Heart right ventricle (tissue), 16 donors: Measurements from ENCODE around the gene NIPBL. TPM values are rescaled to one million over a fixed set of nuclear protein-coding genes. Genes with fewer than 3 reads are reported as not detected.

Experiments used
- ATAC-seq, 8 donors: fragments of 200-7000 bp; cut with Tn5 transposase; one replicate each; pipeline ENCODE4 v1.9.1; 2020; ENCODE audit warnings: mild to moderate bottlenecking in 8 of 8, moderate library complexity in 8 of 8, moderate number of reproducible peaks in 1 of 8
- DNase-seq, 2 donors: peaks; one replicate each; pipeline ENCODE4 v3.0.0-alpha.2; 2020
- H3K27ac ChIP-seq, 10 donors: fragments of 200-600 bp; sonication (generic) in 2 of 10; one replicate each; pipeline versions ENCODE4 v1.5.0 to v1.8.0; 2020 to 2022; ENCODE audit warnings: mild to moderate bottlenecking in 3 of 10
- H3K27me3 ChIP-seq, 7 donors: fragments of 200-600 bp; one replicate each; pipeline ENCODE4 v1.8.0; 2021 to 2022; ENCODE audit warnings: mild to moderate bottlenecking in 2 of 7
- H3K36me3 ChIP-seq, 9 donors: fragments of 200-600 bp; sonication (generic) in 1 of 9; one replicate each; pipeline versions ENCODE4 v1.5.0 to v1.8.0; 2020 to 2022; ENCODE audit warnings: mild to moderate bottlenecking in 2 of 9
- H3K4me1 ChIP-seq, 9 donors: fragments of 200-600 bp; sonication (generic) in 1 of 9; one replicate each; pipeline versions ENCODE4 v1.5.0 to v1.8.0; 2020 to 2022; ENCODE audit warnings: mild to moderate bottlenecking in 4 of 9
- H3K4me3 ChIP-seq, 10 donors: fragments of 200-600 bp; sonication (generic) in 2 of 10; one replicate each; pipeline versions ENCODE4 v1.5.0 to v1.8.0; 2020 to 2022; ENCODE audit warnings: mild to moderate bottlenecking in 7 of 10, moderate library complexity in 2 of 10
- H3K9me3 ChIP-seq, 11 donors: fragments of 200-600 bp in 10 of 11; sonication (generic) in 2 of 11; one replicate each; pipeline versions ENCODE4 v1.5.0 to v1.8.0; 2013 to 2022; ENCODE audit warnings: mild to moderate bottlenecking in 2 of 11, control low read depth in 1 of 11, moderate library complexity in 1 of 11
- WGBS, 2 donors: extraction: QIAGEN DNeasy Blood & Tissue Kit; methylation state at CpG; one replicate each; pipeline ENCODE4 v1.1.7; 2013; ENCODE audit warnings: inconsistent platforms in 1 of 2; 5-methylcytosine and 5-hydroxymethylcytosine counted together
- intact Hi-C, 10 donors: fragments of 100-400 bp; cut with DNase I; formaldehyde crosslinking; loops; one replicate each; pipeline versions ENCODE4 v1.11.1 to v1.14.2; 2022
- polyA plus RNA-seq, 2 donors: library from polyadenylated mRNA; stranded (reverse); fragments of 200-250 nt; gene quantifications; one replicate each; pipeline ENCODE4 v1.2.3, GENCODE V29; 2013
- total RNA-seq, 10 donors: library from RNA; stranded (reverse); fragmentation: NEBNext Ultra II Directional in 3 of 10; extraction: Animal tissue kit (Norgen Biotek cat#: 25700) in 3 of 10; gene quantifications; one replicate each; pipeline versions ENCODE4 v1.2.1 to v1.2.4, GENCODE V29; 2021 to 2023
- TF ChIP-seq, protein P1 (sequence below), 9 donors: fragments of 200-600 bp; sonication (generic) in 2 of 9; IDR thresholded peaks; one replicate each; pipeline versions ENCODE4 v1.5.0 to v1.8.0; 2021 to 2022; ENCODE audit warnings: antibody characterized with exemption in 9 of 9, mild to moderate bottlenecking in 5 of 9, moderate library complexity in 1 of 9
- donor health status: Arrhythmogenic right ventricular cardiomyopathy.
- donor health status: ischemic (EF 13 %, LVEDD 7.1; RV severe dilation, severe dysfunction).
- donor health status: healthy with polysubstance abuse.
- donor health status: DM: no; HTN: yes; CAD: no.
- donor health status: DM: no; HTN: no; CAD: no.
- donor health status: ischemic (EF 25% LVEDD 6.9; RV normal size, moderate dysfunction).
- donor health status: ischemic (EF 25% LVEDD 5.7; RV mildly dilated, moderate dysfunction).
- donor health status: healthy.
- donor health status: DM: yes; HTN: yes; CAD: no.
- donor health status: Ischemic cardiomyopathy.
- donor health status: ischemic (EF 35%, LVEDD 5.7; RV mildly dilated, moderate dysfunction).
- donor health status: nonischemic (EF 11% LVEDD 7.7; RV severe dilation, severe dysfunction).
- donor health status: DM: yes; HTN: yes; CAD: no.
- donor health status: PGD.
- donor health status: ischemic (EF 29% LVEDD 5.4; RV normal size, mild dysfunction).
- donor health status: nonischemic (EF 23%, LVEDD 6.1; RV moderate dilation, normal function).

The NIPBL gene
- total and polyA plus RNA-seq, 12 donors = 9.9 to 52.3 (median 43.3) TPM

DNA sequence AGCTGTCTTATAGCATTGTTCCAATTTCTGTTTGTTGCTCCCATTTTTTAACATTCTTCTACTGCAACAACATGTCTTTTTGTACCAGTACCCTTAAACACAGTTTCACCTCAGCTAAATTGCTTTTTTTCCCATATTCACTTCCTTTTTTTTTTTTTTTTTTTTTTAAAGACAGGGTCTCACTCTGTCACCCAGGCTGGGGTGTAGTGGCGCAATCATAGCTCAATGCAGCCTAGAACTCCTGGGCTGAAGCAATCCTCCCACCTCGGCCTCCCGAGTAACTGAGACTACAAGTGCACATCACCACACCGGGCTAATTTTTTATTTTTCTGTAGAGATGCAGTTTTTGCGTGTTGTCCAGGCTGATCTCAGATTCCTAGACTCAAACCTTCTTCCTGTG is 161.3 kb downstream of the NIPBL start:
- 97 to 100% methylated on average over 5 of the region's 5 CpGs for WGBS, 2 donors
- DNase-seq = no peak
- no peaks in the 10 kb centered on the region for H3K4me1 ChIP-seq
- no peak for ATAC-seq
- no peaks in the 10 kb centered on the region for H3K9me3 ChIP-seq
- no peaks in the 10 kb centered on the region for H3K27me3 ChIP-seq
- intact Hi-C loops = no loop called here
- no peak overlapping the region for H3K27ac ChIP-seq
- TF ChIP-seq, protein P1, sequence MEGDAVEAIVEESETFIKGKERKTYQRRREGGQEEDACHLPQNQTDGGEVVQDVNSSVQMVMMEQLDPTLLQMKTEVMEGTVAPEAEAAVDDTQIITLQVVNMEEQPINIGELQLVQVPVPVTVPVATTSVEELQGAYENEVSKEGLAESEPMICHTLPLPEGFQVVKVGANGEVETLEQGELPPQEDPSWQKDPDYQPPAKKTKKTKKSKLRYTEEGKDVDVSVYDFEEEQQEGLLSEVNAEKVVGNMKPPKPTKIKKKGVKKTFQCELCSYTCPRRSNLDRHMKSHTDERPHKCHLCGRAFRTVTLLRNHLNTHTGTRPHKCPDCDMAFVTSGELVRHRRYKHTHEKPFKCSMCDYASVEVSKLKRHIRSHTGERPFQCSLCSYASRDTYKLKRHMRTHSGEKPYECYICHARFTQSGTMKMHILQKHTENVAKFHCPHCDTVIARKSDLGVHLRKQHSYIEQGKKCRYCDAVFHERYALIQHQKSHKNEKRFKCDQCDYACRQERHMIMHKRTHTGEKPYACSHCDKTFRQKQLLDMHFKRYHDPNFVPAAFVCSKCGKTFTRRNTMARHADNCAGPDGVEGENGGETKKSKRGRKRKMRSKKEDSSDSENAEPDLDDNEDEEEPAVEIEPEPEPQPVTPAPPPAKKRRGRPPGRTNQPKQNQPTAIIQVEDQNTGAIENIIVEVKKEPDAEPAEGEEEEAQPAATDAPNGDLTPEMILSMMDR (IDR thresholded peaks at IDR 0.05) = no peak
- peaks cover 0 to 95% (median 20%) of the 10 kb centered on the region in 9 donors for H3K36me3 ChIP-seq
- H3K4me3 ChIP-seq = no peak overlapping the region

DNA sequence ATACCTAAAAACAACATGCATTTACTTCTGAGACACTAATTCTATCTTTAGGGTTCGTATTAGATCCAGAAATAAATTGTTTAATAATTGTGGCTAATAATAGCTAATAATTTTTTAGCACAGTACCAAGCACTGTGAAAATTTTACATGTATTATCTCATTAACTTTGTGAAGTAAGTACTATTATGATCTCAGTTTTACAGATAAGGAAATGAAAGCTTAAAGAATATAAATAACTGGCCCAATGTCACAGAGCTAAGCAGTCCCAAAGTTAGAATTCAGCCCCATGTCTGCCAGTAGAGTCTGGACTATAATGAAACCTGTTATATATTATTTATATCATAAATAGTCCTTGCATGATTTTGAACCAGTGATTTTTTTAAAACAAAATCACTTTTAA is 163.3 kb downstream of the NIPBL start:
- no peak overlapping the region for H3K27ac ChIP-seq
- intact Hi-C loops = loop anchor here in 1 of 10 donors (10.0 kb wide), 1 partner anchor 275 kb away; no protein-coding TSS in a partner anchor
- no peaks in the 10 kb centered on the region for H3K27me3 ChIP-seq
- ATAC-seq (no peak), DNase-seq (no peak)
- peaks cover 0 to 96% (median 20%) of the 10 kb centered on the region in 9 donors for H3K36me3 ChIP-seq
- TF ChIP-seq, protein P1 (IDR thresholded peaks at IDR 0.05) = no peak
- H3K4me3 ChIP-seq = no peak overlapping the region
- H3K4me1 ChIP-seq = no peaks in the 10 kb centered on the region
- WGBS, 2 donors = 89% methylated on average over 1 of the region's 1 CpG
- H3K9me3 ChIP-seq = no peaks in the 10 kb centered on the region

DNA sequence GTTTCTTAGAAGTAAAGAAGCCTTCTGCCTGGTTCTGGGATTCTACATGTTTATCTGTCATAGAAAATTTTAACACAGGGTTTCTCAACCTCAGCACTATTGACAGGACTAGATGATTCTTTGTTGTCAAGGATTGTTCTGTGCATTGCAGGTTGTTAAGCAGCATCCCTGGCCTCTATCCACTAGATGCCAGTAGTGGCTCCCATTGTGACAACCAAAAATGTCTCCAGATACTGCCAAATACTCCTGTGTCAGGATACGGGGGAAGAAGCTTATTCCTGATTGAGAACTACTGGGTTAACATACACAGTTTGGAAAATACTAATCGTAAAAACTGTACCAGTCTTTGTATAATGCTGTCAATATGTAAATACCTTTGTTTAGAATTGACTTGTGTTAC is 167.1 kb downstream of the NIPBL start:
- Histone ChIP-seq H3K9me3 (no peaks in the 10 kb centered on the region), H3K4me1 (no peaks in the 10 kb centered on the region), H3K4me3 (no peak overlapping the region), H3K27ac (no peak overlapping the region), H3K36me3 (peaks cover 0 to 100% (median 37%) of the 10 kb centered on the region in 9 donors), H3K27me3 (no peaks in the 10 kb centered on the region)
- no peak for DNase-seq
- TF ChIP-seq, protein P1 (IDR thresholded peaks at IDR 0.05) = no peak
- intact Hi-C loops = loop anchor here in 1 of 10 donors (10.0 kb wide), 1 partner anchor 271 kb away; no protein-coding TSS in a partner anchor
- no peak for ATAC-seq
- WGBS, 2 donors = 73 to 78% methylated on average over 2 of the region's 2 CpGs

DNA sequence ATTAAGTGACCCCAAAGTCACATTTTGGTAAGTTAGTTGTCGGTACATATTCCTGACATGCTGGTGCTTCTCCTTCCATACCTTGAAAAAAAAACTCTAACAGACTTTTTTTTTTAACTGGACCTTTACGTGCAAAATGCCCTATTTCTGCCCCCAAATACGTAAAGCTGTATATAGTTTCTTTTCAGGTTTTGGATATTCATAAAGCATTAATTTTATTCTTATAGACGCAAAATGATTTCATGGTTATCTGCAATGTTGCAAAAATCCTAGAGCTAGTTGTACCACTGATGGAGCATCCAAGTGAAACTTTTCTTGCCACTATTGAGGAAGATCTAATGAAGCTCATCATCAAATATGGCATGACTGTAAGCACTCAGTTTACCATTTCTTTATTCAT is 167.6 kb downstream of the NIPBL start:
- Histone ChIP-seq H3K4me3 (no peak overlapping the region), H3K36me3 (peaks cover 0 to 100% (median 41%) of the 10 kb centered on the region in 9 donors), H3K27me3 (no peaks in the 10 kb centered on the region), H3K27ac (no peak overlapping the region), H3K9me3 (no peaks in the 10 kb centered on the region), H3K4me1 (no peaks in the 10 kb centered on the region)
- intact Hi-C loops = loop anchor here in 1 of 10 donors (10.0 kb wide), 1 partner anchor 271 kb away; no protein-coding TSS in a partner anchor
- ATAC-seq (no peak), DNase-seq (no peak)
- TF ChIP-seq, protein P1 (IDR thresholded peaks at IDR 0.05) = no peak
- 96 to 98% methylated on average over 4 of the region's 4 CpGs for WGBS, 2 donors
